Measurements from ENCODE around the gene LRRK1.

LRRK1 gene

GRCh38 chr15:101057841-101058407 lies 138.8 kb downstream of the LRRK1 start:
- DNase-seq (ENCODE audit: low read depth, low spot score) = no peak

DNA sequence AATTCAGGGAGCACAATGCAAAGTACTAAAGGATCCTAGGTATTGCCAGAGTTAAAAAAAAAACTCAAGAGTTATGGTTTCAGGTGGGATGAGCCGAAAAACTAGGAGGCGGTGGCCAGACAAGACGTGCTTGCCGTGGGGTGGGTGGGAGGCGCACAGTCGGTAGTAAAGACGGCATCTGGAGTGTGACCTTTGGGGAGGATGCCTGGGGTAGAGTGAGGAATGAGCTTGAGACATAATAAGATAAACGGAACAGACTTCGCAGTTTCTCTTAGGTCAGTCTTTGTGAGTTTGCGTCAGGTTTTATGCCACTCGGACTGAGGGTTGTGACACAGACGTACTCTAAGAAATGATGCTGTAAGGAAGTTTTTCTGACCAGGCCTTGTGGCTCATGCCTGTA lies 139.6 kb downstream of the LRRK1 start:
- no peak for DNase-seq (ENCODE audit: low read depth, low spot score)

- DNase-seq (ENCODE audit: low read depth, low spot score) = no peak
Measured at GRCh38 chr15:101059381-101060341, 140.5 kb downstream of the LRRK1 start.

DNA sequence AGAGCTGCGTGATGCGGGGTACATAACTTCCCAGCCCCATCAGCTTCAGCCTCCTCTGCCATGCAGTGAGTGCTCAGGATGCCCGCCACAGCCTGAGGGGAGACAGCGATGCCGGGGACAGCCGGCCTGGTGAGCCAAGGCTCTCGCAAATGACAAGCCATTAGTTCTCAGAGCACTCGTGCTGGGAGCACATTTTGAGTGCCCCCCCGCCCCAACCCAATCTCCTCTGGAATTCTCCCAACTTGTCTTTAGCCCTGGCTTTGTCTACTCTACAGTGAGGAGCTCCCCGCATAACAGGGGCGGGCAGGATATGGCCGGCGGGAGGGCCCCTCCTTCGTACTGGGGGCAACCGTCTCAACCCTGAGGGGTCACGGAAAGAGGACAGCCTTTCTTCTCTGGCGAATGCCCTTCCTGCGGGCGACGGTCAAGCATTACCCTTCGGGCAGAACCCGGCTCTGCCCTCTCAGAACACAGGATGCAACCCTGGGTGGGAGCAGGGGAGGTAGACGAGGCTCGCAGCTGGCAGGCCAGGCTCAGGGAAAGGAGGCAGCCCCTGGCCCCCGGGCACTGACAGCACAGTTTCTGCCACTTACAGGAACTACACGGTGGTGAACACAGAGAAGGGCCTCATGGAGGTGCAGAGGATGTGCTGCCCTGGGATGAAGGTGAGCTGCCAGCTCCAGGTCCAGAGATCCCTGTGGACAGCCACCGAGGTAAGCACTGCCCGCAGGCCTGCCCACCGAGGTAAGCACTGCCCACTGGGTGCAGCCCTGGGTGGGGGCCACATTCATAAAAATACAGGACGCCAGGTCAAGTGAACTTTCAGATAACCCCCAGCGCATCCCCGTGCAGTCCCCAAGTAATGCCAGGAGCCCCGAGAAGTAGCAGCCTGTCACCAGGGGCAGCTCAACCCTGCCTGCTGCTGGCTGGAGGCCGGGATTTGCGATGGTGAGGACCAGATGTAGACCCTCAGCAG lies 141.7 kb downstream of the LRRK1 start:
- DNase-seq (ENCODE audit: low read depth, low spot score) = no peak

DNA sequence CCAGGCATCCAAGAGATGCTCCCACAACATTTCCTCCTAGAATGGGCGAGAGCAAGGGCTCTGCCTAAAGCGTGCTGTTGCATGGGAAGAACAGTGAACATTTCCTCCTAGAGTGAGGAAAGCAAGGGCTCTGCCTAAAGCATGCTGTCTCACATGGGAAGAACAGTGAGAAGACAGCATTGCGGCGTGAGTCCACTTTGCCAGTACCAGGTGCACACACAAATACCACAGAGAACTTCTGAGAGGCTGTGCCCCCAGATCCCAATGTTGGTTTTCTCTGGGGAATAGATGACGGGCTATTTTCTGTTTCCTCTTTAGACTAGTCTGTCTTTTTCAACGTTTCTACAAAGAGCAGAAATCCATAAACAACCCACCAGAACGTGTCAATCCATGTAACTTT lies 142.9 kb downstream of the LRRK1 start:
- DNase-seq (ENCODE audit: low read depth, low spot score) = no peak

DNA sequence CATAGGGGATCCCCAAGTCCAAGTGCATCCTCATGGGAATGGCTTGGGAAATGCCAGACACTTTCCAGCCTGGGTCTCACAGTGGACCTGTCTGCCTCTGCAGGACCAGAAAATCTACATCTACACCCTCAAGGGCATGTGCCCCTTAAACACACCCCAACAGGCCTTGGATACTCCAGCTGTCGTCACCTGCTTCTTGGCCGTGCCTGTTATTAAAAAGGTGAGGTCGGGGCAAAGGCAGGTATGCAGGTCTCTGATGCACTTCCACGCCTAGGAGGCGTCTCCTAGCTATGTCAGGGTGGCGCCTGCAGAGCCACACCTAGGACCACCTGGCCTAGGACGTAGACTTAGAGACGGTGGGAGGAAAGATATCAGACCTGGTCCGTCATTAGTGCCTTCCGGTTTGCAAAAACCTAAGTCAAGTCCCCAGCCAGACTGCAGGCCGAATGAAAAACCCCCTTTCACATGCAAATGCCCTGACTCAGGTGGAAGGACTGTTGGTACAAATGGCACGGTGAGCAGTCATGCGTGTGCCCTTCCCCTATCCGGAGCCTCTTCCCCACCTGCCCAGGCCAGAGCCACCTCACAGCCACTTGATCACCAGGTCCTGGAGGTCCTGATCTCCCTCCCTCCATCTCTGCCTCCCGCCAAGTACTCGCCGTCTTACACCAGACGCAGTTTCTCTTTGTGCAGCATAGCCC lies 143.5 kb downstream of the LRRK1 start:
- no peak for DNase-seq (ENCODE audit: low read depth, low spot score)

GRCh38 chr15:101063212-101063611 lies 144.1 kb downstream of the LRRK1 start:
- DNase-seq (ENCODE audit: low read depth, low spot score) = no peak

DNA sequence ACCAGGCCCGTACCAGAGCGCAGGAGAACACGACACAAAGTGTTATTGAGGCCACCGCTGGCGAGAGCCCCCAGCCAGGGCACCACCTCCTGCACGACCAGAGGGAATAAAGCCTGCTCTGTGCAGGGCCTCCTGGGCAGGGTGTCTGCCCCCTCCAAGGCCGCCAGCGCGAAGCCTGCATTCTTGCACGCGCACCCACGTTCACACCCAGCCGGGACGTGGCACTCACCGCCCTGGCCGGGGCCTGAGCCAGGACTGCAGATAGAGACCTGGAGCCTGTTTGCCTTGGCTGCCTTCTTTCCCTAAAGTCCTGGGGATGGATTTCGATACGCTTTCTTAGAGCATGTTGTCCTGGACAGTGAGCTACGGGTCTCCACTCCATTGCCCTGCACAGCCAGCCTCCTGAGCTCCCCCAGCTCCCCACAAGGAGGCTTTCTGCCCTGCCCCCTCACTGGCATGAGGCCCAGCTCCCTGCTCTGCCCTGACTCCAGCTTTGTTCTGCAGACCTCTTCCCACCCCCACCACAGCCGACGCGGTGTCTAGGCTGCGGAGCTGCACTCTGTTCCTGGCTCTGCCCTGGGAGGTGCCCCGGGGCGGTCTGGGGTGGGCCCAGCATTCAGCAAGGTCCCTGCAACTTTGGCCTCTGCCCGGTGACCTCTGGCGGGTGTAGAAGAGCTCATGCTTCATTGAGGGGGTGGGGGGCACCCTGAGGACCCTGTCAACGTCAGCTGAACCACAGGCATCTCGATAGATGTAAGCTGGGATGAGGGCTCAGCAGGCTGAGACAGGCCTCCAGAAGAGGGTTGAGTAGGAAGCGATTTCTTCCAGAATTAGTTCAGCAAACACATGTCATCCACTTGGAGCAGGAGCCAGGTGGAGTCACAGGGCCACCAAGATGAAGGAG lies 145.0 kb downstream of the LRRK1 start:
- DNase-seq (ENCODE audit: low read depth, low spot score) = no peak

DNA sequence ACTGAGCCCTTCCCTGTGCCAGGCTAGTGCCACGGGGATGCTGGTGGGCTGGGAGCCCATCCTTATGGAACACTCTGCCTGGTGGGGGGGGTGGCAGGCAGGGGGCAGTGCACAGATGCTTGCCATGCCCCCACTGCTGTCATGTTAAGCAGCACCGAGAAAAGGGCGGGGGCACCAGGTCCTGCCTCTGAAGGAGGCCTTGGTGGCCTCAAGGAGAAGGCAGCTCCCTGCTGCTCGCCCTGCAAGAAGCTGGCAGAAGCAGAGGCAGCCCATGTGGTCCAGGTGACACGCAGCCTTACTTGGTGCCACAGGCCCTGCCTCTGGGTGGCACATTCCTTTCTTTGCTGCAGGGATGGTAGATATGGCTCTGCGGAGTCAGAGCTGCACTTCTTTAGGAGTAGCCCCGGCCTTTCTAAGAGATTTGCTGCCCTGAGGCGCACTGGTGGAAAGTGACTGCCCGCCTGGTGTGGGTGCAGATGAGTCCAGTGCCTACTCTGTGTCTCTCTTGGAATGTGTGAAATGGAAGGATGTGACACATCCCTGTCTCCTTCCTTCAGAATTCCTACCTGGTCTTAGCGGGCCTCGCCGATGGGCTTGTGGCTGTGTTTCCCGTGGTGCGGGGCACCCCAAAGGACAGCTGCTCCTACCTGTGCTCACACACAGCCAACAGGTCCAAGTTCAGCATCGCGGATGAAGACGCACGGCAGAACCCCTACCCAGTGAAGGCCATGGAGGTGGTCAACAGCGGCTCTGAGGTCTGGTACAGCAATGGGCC lies 145.8 kb downstream of the LRRK1 start:
- no peak for DNase-seq (ENCODE audit: low read depth, low spot score)

GRCh38 chr15:101065570-101066221 lies 146.5 kb downstream of the LRRK1 start:
- no peak for DNase-seq (ENCODE audit: low read depth, low spot score)

DNA sequence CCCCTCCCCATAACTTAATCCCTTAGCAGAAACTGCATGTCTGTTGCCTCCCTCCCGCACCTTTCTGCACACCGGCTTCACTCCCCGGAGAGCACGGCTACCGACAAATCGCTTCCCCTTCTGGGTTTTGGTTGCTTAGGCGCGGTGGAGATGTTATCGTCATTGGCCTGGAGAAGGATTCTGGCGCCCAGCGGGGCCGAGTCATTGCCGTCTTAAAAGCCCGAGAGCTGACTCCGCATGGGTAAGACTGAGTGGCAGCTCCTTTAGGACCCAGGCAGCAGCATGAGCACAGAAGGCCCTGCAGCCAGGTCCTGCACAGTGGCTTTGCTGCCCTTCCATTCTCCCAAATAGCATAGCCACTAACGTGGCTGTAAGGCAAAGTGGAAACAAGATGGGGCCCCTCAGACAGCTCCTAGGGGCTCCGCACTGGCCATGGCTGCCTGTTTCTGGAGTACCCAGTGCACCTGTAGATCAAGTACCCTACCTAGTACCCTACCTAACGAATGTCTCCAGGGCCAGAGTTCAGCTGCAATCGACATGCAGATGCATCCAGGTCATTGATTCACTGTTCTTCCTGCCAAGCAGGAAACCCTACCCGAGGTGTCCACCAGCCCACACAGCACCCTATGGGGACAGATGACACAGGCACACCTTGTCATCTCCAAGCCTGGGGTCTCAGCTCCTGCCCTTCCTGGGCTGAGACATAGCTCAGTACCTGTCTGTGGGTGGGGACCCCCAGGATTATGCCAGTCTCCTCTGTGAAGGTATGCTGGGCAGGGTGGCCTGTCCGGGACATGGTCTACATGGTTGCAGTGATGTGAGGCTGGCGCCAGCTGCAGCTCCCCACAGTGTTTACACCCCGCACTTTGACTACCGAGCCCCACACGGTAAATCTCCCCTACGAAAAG lies 147.6 kb downstream of the LRRK1 start:
- DNase-seq (ENCODE audit: low read depth, low spot score) = no peak

DNA sequence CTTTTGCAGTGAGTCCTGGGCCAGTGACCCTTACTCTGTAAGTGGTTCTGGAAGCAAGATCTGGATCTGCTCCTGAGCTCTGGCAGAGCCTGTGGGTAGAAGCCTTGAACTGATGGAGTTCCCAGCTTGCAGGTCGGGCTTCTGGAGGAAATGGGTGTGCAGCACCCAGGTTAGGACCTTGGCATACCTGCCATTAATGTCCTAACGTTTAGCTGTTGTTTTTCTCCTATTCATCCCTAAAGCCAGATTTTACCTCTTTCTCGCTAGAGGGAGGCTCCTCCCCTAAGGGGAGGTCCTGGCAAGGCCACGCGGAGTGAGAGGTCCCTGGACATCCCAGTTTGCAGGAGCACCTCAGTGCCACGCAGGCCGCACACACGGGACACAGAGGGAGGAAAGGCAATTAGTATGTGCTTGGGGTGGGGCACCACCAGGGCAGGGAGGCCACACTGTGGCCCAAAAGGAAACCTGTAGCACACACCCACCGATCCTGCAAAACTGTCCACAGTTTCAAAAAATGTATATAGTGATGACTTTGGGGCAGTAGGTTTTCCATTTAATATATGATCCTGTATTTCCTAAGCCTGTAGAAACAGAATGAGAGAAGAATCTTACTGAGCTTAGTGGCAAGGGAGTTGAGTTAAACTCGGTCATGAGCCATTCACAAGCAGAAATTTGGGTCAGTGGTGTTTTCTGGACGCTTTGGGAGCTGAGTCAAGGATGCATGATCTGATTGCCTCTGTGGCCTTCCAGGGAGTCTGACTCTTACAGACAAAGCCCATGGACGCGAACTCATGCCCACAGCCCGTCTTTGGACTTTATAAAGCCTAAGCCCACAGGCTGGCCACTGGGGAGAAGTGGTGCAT lies 148.7 kb downstream of the LRRK1 start:
- DNase-seq (ENCODE audit: low read depth, low spot score) = no peak

DNA sequence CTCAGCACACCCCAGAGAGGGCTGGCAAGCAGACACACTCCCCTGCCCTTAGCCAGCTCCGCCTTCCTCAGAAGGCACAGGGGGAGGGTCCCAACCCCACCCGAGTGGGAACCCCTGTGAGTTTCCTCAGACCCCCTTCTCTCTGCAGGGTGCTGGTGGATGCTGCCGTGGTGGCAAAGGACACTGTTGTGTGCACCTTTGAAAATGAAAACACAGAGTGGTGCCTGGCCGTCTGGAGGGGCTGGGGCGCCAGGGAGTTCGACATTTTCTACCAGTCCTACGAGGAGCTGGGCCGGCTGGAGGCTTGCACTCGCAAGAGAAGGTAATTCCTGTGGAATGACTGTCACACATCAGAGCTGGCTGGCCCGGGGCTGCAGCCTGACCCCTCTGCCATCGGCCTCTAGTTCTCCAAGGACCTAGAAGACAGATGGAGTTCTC lies 149.4 kb downstream of the LRRK1 start:
- DNase-seq (ENCODE audit: low read depth, low spot score) = no peak

GRCh38 chr15:101068961-101069653 lies 149.9 kb downstream of the LRRK1 start:
- no peak for DNase-seq (ENCODE audit: low read depth, low spot score)

DNA sequence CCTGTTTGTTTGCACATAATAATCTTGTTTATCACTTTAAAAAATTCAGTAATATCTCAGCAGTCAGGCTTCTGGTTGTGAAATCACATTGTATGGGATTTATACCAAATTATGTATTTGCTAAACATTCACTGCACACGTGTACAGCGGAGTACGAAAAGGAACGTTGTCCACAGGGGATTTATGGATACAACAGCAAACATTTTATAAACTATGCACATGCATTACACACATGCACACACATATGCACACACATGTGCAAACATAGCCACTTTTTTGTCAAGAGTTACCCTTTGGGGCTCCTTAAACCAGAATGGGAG lies 150.5 kb downstream of the LRRK1 start:
- DNase-seq (ENCODE audit: low read depth, low spot score) = no peak

GRCh38 chr15:101070024-101070423 lies 150.9 kb downstream of the LRRK1 start:
- DNase-seq (ENCODE audit: low read depth, low spot score) = no peak

Data from smooth muscle cell of the brain vasculature (primary cell).